ES-I3 (cell line): ENCODE results near the gene AHNAK.

Experiments
- H3K36me3 ChIP-seq: 2 replicates; pipeline ENCODE4 v1.6.1; 2013; ENCODE audit warnings: mild to moderate bottlenecking, low read length, control low read depth, moderate library complexity; ENCODE audit not compliant: insufficient read depth
- H3K4me1 ChIP-seq: 2 replicates; pipeline ENCODE4 v1.6.1; 2013; ENCODE audit warnings: mild to moderate bottlenecking, control low read depth, low read length; ENCODE audit not compliant: insufficient read depth
- H3K9ac ChIP-seq: 2 replicates; pipeline ENCODE4 v1.6.1; 2013; ENCODE audit warnings: low read depth, mild to moderate bottlenecking, low read length, moderate library complexity
- H3K9me3 ChIP-seq: 2 replicates; pipeline ENCODE4 v1.6.1; 2013; ENCODE audit warnings: mild to moderate bottlenecking, low read length, moderate library complexity; ENCODE audit not compliant: control insufficient read depth, insufficient read depth

AHNAK gene

DNA sequence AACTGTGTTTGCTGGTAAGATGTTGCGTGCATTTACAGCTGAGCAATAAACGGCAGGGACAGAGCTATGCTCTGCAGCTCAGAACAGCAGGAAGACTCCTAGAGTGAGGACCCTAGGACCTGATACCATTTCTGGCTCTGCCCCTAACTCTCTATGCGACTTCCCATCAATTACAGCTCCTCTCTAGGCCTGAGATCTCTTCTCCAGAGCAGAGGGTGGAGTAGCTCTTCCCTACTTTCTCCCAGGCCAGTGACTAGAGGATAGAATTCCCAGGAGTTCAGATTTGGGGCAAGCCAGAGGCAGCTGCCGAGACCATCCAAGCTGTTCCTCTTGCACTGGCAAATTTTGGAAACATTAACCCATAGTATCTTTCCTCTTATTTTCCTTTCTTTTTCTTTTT lies 140.6 kb downstream of the AHNAK start:
- Histone ChIP-seq H3K36me3 (no peaks in the 10 kb centered on the region), H3K9ac (no peak overlapping the region), H3K4me1 (peaks cover 11% of the 10 kb centered on the region; the same call in 1 of the 2 replicates), H3K9me3 (no peaks in the 10 kb centered on the region)

DNA sequence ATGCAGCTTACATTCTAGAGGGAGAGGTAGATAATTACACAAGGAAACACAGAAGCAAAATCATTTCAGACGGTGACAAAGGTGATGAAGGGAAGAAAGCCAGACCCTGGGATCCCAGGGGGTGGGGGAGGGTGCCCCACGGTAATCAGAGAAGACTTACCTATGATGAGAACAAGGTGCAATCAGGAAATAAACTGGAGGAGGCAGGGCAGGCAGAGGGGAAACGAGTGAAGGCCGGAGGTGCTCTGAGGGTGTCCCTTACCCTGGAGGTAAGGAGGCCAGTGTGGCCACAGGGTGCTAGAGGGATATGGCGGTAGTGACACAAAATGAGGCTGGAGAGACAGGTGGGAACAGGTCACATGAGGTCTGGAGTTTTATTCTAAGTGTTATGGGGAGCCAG lies 141.7 kb downstream of the AHNAK start:
- Histone ChIP-seq H3K36me3 (no peaks in the 10 kb centered on the region), H3K4me1 (peaks cover 11% of the 10 kb centered on the region; the same call in 1 of the 2 replicates), H3K9ac (no peak overlapping the region), H3K9me3 (no peaks in the 10 kb centered on the region)

DNA sequence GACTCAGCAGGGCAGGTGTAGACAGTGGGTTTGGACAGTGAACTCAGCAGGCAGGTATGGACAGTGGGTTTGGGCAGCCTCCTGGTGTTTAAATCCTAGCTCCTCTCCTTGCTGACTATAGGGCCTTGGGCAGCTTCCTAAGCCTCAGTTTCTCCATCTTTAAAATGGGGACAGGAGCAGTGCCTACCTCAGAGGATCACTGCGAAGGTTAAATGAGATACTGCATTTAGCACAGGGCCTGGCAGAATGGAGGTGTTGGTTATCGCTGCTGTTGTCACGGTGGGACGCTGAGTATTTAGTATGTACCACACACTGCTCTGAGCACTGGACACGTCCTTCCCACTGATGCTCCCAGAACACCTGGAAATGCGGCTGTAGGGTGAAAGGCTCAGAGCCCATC lies 142.2 kb downstream of the AHNAK start:
- H3K9me3 ChIP-seq, result no peaks in the 10 kb centered on the region
- peaks cover 11% of the 10 kb centered on the region; the same call in 1 of the 2 replicates for H3K4me1 ChIP-seq
- no peaks in the 10 kb centered on the region for H3K36me3 ChIP-seq
- no peak overlapping the region for H3K9ac ChIP-seq

DNA sequence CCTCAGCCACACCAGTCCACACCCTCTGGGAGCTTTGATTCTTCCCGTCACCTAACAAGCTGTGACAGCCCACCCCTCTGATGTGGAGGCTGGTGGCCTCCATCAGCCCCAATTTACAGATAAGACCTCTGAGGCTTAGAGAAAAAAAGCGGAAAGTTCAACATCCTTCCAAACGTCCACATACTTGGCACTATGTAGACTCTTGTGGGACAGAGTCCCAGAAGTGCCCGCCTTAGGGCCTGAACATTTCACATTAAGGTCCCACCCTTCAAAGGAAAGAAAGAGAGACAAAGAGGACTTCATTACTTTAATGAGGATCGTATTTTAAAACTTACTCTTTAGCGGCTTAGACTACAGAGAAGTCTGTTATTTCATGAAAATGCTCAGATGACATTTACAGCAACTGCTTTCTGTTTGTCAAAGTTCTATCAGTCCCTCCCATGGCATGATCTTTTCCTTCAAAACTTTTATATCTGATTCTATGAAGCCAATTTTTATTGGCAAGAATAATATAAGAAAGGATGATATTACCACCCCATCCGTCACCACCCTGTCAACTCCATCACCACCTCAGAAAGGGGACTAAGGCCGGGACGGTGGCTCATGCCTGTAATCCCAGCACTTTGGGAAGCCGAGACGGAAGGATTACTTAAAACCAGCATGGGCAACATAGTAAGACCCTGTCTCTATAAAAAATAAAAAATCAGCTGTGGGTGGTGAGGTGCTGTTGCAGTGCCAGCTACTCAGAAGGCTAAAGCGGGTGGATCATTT lies 143.5 kb downstream of the AHNAK start:
- Histone ChIP-seq H3K36me3 (no peaks in the 10 kb centered on the region), H3K4me1 (peaks cover 13% of the 10 kb centered on the region; the same call in 1 of the 2 replicates), H3K9me3 (no peaks in the 10 kb centered on the region), H3K9ac (no peak overlapping the region)

DNA sequence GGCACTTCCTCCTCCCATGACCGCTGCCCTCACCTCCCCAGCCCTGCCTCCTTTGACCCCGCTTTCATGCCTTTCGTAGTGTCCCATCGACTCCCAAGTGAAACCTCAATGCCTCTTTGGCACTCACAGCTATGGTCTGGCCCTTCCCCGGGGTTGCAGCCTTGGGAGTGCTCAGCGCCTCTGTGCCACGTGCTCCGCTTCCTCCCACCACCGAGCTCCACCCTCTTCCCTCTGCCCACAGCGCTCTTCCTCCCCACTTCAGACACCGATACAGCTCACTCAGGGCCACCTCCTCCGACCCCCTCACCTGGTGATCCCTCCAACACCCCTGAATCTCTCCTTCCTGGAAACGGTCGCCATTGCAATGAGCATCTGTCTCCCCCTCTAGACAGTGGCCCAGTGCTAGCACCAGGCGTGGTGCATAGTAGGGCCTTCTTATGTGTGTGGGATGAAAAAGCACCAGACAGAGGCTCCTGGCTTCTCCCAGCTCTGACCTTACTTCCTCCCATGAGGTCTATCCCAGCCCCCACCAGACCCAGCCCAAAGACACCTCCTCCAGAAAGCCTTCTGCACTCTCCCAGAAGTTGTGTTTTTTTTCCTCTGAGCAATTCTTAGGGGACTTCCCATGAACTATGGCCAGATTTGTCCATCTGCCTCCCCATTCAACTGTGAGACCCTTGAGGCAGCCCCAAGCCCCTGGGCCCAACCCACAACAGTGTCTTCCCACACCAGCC lies 144.2 kb downstream of the AHNAK start:
- no peak overlapping the region for H3K9ac ChIP-seq
- no peaks in the 10 kb centered on the region for H3K9me3 ChIP-seq
- no peaks in the 10 kb centered on the region for H3K36me3 ChIP-seq
- H3K4me1 ChIP-seq, result peaks cover 16% of the 10 kb centered on the region; the same call in 1 of the 2 replicates

DNA sequence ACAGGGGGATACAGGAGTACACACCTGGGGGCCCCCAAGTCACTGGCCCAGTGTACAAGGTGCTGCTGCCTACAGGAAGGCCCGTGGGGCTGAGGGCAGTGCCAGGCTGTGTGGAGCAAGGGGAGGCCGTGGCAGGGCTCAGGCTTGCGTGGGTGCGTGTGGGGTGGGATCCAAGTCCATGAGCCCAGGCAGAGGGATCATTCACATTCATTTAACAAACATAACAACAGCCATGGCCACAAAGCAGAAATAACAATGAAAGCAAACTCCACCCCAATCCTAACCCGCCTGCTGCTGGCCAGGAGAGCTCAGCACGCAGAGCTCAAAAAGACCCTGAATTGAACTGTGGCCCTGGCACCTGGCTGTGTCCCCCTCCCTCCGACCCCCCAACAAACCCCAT lies 144.8 kb downstream of the AHNAK start:
- H3K36me3 ChIP-seq, result no peaks in the 10 kb centered on the region
- H3K4me1 ChIP-seq, result peaks cover 16% of the 10 kb centered on the region; the same call in 1 of the 2 replicates
- no peak overlapping the region for H3K9ac ChIP-seq

DNA sequence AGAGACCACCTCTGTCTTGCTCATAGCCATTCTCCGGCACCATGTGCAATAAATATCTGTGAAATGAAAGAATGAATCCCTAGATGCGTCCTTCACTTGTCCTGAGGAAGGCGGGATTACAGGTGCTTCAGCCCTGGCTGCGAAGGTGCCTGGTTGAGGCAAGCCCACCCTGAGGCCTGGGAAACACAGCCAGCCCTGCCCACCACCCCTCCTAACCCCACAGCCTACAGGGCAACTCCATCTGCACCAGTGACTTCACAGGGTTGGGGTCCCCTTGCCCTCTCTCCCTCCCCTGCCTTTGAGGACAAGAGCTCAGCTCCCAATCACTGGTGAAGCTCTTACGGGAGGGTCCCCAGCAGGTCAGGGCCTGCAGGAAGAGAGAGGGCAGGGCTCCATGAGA lies 145.2 kb downstream of the AHNAK start:
- Histone ChIP-seq H3K4me1 (peaks cover 18% of the 10 kb centered on the region; the same call in 1 of the 2 replicates), H3K36me3 (no peaks in the 10 kb centered on the region), H3K9ac (no peak overlapping the region), H3K9me3 (no peaks in the 10 kb centered on the region)

More for the DNA sequence above, 144.8 kb downstream of the AHNAK start:
- H3K9me3 ChIP-seq, result no peaks in the 10 kb centered on the region

DNA sequence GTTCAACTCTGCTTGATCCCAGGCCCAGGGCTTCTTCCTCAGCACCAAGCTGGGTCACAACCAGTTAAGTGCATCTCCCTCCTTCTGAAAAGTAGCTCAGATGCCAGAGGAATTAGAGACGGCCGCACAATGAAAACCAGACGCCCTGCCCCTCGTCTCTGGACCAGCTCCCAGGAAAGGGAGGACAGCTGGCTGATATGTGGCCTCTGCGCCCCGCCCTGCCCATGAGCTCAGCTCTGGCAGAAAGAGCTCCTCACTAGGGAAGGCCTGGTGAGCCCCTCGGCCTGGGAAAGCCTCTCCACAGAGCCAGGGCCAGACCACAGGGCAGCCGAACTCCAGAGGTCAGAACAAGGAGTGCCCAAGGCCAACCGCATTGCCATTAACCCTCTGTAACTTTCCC lies 145.8 kb downstream of the AHNAK start:
- Histone ChIP-seq H3K9me3 (no peaks in the 10 kb centered on the region), H3K4me1 (peaks cover 23% of the 10 kb centered on the region; the same call in 1 of the 2 replicates), H3K36me3 (no peaks in the 10 kb centered on the region), H3K9ac (no peak overlapping the region)

DNA sequence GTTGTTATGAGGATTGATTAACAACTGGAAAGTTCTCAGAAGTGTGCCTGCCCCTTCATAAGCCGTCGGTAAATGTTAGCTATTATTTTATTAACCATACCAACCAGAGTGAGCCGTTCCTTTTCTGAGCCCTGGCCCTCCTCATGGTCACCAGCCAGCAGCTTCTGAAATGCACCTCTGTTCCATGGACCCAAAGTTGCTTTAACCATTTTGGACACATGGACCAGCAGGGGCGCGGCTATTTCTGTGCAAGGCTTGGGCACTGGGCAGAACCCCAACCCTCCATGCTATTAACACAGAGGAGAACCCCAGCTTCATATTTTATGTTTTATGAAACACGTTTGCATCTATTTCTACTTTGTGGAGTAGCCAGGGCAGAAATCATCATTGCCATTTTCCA lies 146.3 kb downstream of the AHNAK start:
- Histone ChIP-seq H3K9ac (no peak overlapping the region), H3K4me1 (peaks cover 26% of the 10 kb centered on the region; the same call in 1 of the 2 replicates), H3K9me3 (no peaks in the 10 kb centered on the region), H3K36me3 (no peaks in the 10 kb centered on the region)

DNA sequence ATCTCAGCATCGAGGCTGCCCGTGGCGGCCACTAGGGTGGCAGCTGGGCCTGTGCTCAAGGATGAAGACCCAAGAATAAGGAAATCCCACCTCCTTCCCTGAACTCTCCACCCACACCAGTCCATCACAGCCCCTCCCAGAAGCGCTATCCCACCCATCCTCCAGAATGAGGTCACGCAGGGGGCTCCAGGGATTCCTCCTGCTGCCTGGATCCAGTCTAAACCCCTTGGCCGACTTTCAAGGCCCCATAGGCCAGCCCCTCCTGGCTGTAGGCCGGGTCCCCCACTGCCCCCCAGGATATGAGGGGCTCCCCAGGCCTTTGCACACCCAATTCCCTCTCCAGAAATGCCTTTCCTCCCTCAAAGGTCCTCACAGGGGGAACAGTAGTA lies 146.7 kb downstream of the AHNAK start:
- peaks cover 27% of the 10 kb centered on the region; the same call in 1 of the 2 replicates for H3K4me1 ChIP-seq
- H3K9me3 ChIP-seq, result no peaks in the 10 kb centered on the region
- H3K9ac ChIP-seq, result no peak overlapping the region
- no peaks in the 10 kb centered on the region for H3K36me3 ChIP-seq

DNA sequence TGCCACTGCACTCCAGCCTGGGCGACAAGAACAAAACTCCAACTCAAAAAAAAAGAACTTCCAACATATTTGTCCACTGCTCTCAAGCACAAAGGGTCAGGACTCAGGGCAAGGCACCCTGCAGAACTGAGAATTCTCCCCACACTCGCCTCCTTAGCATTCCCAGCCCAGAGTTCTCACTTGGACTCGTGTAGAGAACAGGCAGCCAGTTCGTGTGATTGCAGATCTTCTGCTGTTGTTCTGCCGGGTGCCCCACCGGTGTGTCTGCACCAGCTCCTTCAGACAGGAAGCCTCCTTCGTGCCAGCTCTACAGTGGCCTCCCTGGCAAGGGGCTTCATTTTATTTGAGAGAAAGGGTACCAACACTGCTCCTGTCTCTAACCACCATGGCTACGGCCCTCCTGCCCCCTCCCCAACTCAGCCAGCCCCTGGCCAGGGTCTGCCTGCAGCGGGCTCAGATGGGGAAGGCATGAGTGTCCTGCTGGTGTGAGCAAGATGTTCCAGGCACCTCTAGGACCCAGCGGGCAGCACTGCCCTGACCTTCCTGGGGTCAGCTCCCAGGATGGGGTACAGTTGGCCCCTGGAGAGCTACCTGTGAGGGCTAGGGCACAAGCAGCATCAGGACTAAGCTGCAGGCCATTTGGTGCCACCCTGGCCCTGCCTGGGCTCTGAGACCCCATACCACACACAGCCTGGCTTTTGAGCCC lies 147.3 kb downstream of the AHNAK start:
- Histone ChIP-seq H3K4me1 (peaks cover 27% of the 10 kb centered on the region; the same call in 1 of the 2 replicates), H3K36me3 (no peaks in the 10 kb centered on the region), H3K9me3 (no peaks in the 10 kb centered on the region), H3K9ac (no peak overlapping the region)

DNA sequence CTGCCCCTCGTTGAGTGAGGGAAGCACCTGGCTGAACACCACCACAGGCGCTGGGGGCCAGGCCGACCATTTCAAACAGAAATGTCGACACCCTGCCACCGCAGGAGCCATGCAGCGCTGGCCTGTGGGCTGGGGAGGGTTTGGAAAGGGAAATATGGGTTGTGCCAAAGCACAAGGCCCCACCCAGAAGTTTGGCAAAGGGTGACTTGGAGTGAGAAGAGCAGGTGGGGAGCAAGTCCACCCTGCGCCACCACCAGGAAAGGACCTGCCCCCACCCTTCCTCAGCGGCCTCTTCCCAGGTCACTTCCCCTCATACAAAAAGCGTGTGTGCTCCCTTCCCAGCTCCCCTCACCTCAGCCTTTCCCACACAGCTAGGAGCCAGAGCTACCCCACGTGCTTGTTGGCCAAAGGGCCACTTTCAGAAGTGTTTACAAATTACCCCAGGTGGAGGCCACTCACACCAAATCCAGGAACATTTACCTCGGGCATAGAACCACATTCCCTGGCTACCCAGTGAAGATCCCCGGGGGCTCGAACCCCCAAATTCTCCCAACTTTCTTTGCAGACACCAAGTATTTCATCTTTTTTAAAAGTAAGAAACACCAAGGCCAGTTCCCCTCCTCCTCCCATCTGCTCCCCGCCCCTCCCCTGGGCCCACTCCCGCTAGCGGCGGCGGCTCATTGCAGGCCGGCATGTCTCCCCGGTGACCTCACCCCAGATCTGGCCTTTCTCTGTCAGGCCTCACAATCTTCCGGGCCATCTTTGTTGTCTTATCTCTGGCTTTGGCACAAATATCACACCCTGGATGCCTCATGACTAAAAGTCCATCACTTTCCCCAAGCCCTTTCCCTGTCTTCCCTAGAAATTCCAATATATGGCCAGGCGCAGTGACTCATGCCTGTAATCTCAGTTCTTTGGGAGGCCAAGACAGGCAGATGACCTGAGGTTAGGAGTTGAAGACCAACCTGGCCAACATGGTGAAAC lies 148.3 kb downstream of the AHNAK start:
- no peak overlapping the region for H3K9ac ChIP-seq
- no peaks in the 10 kb centered on the region for H3K36me3 ChIP-seq
- H3K4me1 ChIP-seq, result peaks cover 27% of the 10 kb centered on the region; the same call in 1 of the 2 replicates
- no peaks in the 10 kb centered on the region for H3K9me3 ChIP-seq

DNA sequence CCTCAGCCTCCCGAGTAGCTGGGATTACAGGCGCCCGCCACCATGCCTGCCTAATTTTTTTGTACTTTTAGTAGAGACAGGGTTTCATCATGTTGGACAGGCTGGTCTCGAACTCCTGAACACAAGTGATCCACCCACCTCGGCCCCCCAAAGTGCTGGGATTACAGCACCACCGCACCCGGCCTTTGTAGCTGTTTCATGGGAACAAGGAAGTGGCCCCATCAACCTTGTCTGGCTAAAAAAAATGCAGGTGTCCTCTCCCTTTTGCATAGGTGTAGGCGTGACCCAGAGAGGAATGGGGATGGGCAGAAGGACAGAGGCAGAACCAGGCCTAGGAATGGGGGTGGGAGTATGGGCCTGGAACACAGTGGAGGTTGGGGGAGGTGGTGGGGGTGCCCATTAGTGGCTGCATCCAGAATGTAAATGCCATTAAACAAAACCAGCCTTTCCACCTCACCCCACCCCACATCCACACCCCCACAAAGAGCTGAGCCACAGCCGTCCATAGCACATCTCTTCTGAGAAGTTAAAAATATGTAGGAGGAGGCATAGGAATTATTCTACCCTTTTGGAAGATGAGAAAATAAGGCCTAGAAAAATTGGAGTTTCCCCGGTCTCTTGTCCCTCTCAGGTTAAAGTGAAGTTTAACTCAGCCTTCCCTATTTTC lies 150.6 kb downstream of the AHNAK start:
- no peaks in the 10 kb centered on the region for H3K9me3 ChIP-seq
- H3K36me3 ChIP-seq, result no peaks in the 10 kb centered on the region
- no peak overlapping the region for H3K9ac ChIP-seq
- peaks cover 17% of the 10 kb centered on the region; the same call in 1 of the 2 replicates for H3K4me1 ChIP-seq
